ENCODE data around the gene WRAP53.
A peak's percentile ranks its signal among the peaks of the same experiment; 100 is the strongest.

- no peak for TF ChIP-seq NFXL1 (IDR thresholded peaks at IDR 0.05; ENCODE audit: borderline replicate concordance)
- TF ChIP-seq CTCF (IDR thresholded peaks at IDR 0.05 in 2 of 3, conservative IDR thresholded peaks at IDR 0.05 in 1 of 3; ENCODE audit: control insufficient read depth in 2 of 3, extremely low read depth in 1 of 3, insufficient read depth in 1 of 3, low read depth in 3 of 3, low read length in 3 of 3) = peak in 2 of 3 experiments; percentile 21 to 26; a peak in 3 of 6 replicates
- TF ChIP-seq YY1 (IDR thresholded peaks at IDR 0.05; ENCODE audit: low read depth, low read length) = no peak
- no peak for TF ChIP-seq POLR2A (IDR thresholded peaks at IDR 0.05; ENCODE audit: low read depth, low read length)
- no peak for TF ChIP-seq ZBED1 (IDR thresholded peaks at IDR 0.05; ENCODE audit: borderline replicate concordance)
These were observed 22.9 kb downstream of the WRAP53 start for GRCh38 chr17:7711051-7711755.
